K562 (cell line): ENCODE results near the gene COL4A2.

Source experiments
- CTCF ChIP-seq, 3 experiments: IDR thresholded peaks in 2 of 3; conservative IDR thresholded peaks in 1 of 3; 2 replicates each; pipeline ENCODE4 v1.5.1; 2011 to 2012; ENCODE audit warnings: low read length in 3 of 3, mild to moderate bottlenecking in 3 of 3, control low read depth in 2 of 3, improper control_type of control experiment in 1 of 3, inconsistent platforms in 1 of 3, low read depth in 1 of 3, mixed read lengths in 1 of 3, moderate library complexity in 1 of 3; ENCODE audit not compliant: insufficient read depth in 2 of 3
- E2F1 ChIP-seq: sonication (generic); formaldehyde crosslinking; IDR thresholded peaks from 2 replicates; pipeline ENCODE4 v1.8.1; 2023; ENCODE audit warnings: mild to moderate bottlenecking, missing genetic modification reagents, moderate library complexity
- HDAC2 ChIP-seq: fragments of 450-650 bp; IDR thresholded peaks from 2 replicates; pipeline ENCODE4 v1.6.1; 2016; ENCODE audit warnings: mild to moderate bottlenecking
- HNRNPK ChIP-seq: fragments of 200-400 bp; formaldehyde crosslinking; IDR thresholded peaks from one replicate; pipeline ENCODE4 v1.6.1; 2018; ENCODE audit warnings: mild to moderate bottlenecking, low read depth, low read length; ENCODE audit not compliant: poor library complexity, severe bottlenecking
- MAFK ChIP-seq: IDR thresholded peaks from 2 replicates; pipeline ENCODE4 v1.6.1; 2011; ENCODE audit warnings: low read length, improper control_type of control experiment
- NFIC ChIP-seq: fragments of 450-650 bp; IDR thresholded peaks from 2 replicates; pipeline ENCODE4 v1.6.1; 2017; ENCODE audit warnings: mild to moderate bottlenecking, inconsistent platforms
- PREB ChIP-seq: sonication (generic); formaldehyde crosslinking; IDR thresholded peaks from 2 replicates; pipeline ENCODE4 v1.8.1; 2023; ENCODE audit warnings: mild to moderate bottlenecking, missing genetic modification reagents
- RCOR1 ChIP-seq, 2 experiments: IDR thresholded peaks; 2 replicates each; pipeline ENCODE4 v1.6.1; 2012; ENCODE audit warnings: low read depth in 2 of 2, low read length in 2 of 2, borderline replicate concordance in 1 of 2, improper control_type of control experiment in 1 of 2
- RFX5 ChIP-seq: IDR thresholded peaks from 2 replicates; pipeline ENCODE4 v1.6.1; 2011; ENCODE audit warnings: low read depth, mild to moderate bottlenecking, improper control_type of control experiment, low read length
- ZNF143 ChIP-seq: sonication (generic); formaldehyde crosslinking; IDR thresholded peaks from 2 replicates; pipeline ENCODE4 v1.9.0; 2022; ENCODE audit warnings: mild to moderate bottlenecking, missing genetic modification reagents
- ZNF274 ChIP-seq: IDR thresholded peaks from 2 replicates; pipeline ENCODE4 v1.6.1; 2011; ENCODE audit warnings: low read depth, mild to moderate bottlenecking, low read length, moderate library complexity, borderline replicate concordance
- ZNF518B ChIP-seq: fragments of 250-450 bp; sonication (Bioruptor Pico); IDR thresholded peaks from 2 replicates; pipeline ENCODE4 v1.5.0; 2021; ENCODE audit warnings: mild to moderate bottlenecking, moderate library complexity

GRCh38 chr13:110523838-110524540 is 216.9 kb downstream of the COL4A2 start:
- TF ChIP-seq HNRNPK, result no peak
- no peak for TF ChIP-seq ZNF274
- TF ChIP-seq CTCF (IDR thresholded peaks at IDR 0.05 in 2 of 3, conservative IDR thresholded peaks at IDR 0.05 in 1 of 3; ENCODE audit: insufficient read depth in 2 of 3, low read depth in 1 of 3, low read length in 3 of 3), result no peak
- TF ChIP-seq ZNF143 (CRISPR knock-in tag), result no peak
- no peak for TF ChIP-seq RFX5
- TF ChIP-seq E2F1 (CRISPR knock-in tag), result no peak
- no peak for TF ChIP-seq ZNF518B (CRISPR knock-in tag)
- no peak for TF ChIP-seq RCOR1 (IDR thresholded peaks at IDR 0.05; ENCODE audit: borderline replicate concordance in 1 of 2, low read depth in 2 of 2, low read length in 2 of 2)
- no peak for TF ChIP-seq NFIC
- no peak for TF ChIP-seq PREB
- TF ChIP-seq MAFK, result no peak
- TF ChIP-seq HDAC2, result no peak
